ENCODE results near the gene ZNF221.

ZNF221 gene

GRCh38 chr19:43957891-43958290 lies 6.9 kb downstream of the ZNF221 start:
- DNase-seq (ENCODE audit: low read depth) = no peak

GRCh38 chr19:43960411-43960810 lies 9.4 kb downstream of the ZNF221 start:
- DNase-seq (ENCODE audit: low read depth) = no peak

- no peak for DNase-seq (ENCODE audit: low read depth)
Measured at GRCh38 chr19:43966079-43966694, 15.2 kb downstream of the ZNF221 start.

- DNase-seq (ENCODE audit: low read depth) = no peak
Measured at GRCh38 chr19:43976732-43977131, 25.7 kb downstream of the ZNF221 start.

- DNase-seq (ENCODE audit: low read depth) = no peak
Measured at GRCh38 chr19:43983544-43983911, 32.5 kb downstream of the ZNF221 start.

- DNase-seq (ENCODE audit: low read depth) = peak; percentile 56
Measured at GRCh38 chr19:43983912-43984686, 33.1 kb downstream of the ZNF221 start, which contains the start of gene ZNF155. TSS of gene ZNF155 (plus strand) at chr19:43984188. CDS start at chr19:43988544, 4,356 bp downstream.

- no peak for DNase-seq (ENCODE audit: low read depth)
Measured at GRCh38 chr19:43984687-43985000, 33.6 kb downstream of the ZNF221 start.

GRCh38 chr19:43997631-43998290 lies 46.7 kb downstream of the ZNF221 start:
- no peak for DNase-seq (ENCODE audit: low read depth)

- no peak for DNase-seq (ENCODE audit: low read depth)
Measured at GRCh38 chr19:44002212-44002565, 51.2 kb downstream of the ZNF221 start.

GRCh38 chr19:44002566-44003460 lies 51.8 kb downstream of the ZNF221 start, which contains the start of gene ZNF230:
TSS of gene ZNF230 (plus strand) at chr19:44002957. CDS start at chr19:44007079, 4,122 bp downstream.
- peak; percentile 67 for DNase-seq (ENCODE audit: low read depth)

- no peak for DNase-seq (ENCODE audit: low read depth)
Measured at GRCh38 chr19:44003461-44004009, 52.5 kb downstream of the ZNF221 start.

- no peak for DNase-seq (ENCODE audit: low read depth)
Measured at GRCh38 chr19:44005973-44006372, 54.9 kb downstream of the ZNF221 start.

- DNase-seq (ENCODE audit: low read depth) = no peak
Measured at GRCh38 chr19:44007473-44007872, 56.4 kb downstream of the ZNF221 start.

- no peak for DNase-seq (ENCODE audit: low read depth)
Measured at GRCh38 chr19:44010468-44010867, 59.4 kb downstream of the ZNF221 start.

Measured in stimulated activated CD8-positive, alpha-beta memory T cell treated with anti-CD3 and anti-CD28 coated beads, Interleukin-12 subunit alpha, Interleukin-12 subunit beta, amount 100 ng/mL, for 4 hours (primary cell).